GM23338 (cell line): Measurements from ENCODE around the gene PRODH2. TPM values are rescaled to one million over a fixed set of nuclear protein-coding genes. Genes with fewer than 3 reads are reported as not detected.
A peak's percentile ranks its signal among the peaks of the same experiment; 100 is the strongest.

Source experiments
- ATAC-seq: fragments of 200-7000 bp; cut with Tn5 transposase; 3 replicates; pipeline ENCODE4 v1.9.1; 2020
- DNase-seq: peaks from one replicate; pipeline ENCODE4 v3.0.0-alpha.2; 2015; ENCODE audit warnings: low spot score
- H2AFZ ChIP-seq: fragments of 200-600 bp; sonication (generic); 2 replicates; pipeline ENCODE4 v1.8.0; 2016; ENCODE audit warnings: antibody characterized with exemption, mild to moderate bottlenecking, moderate library complexity
- H3F3A ChIP-seq: fragments of 200-600 bp; sonication (generic); replicated peaks from 2 replicates; pipeline ENCODE4 v1.8.0; 2017; ENCODE audit warnings: antibody characterized with exemption, mixed run types, low read depth
- H3K27ac ChIP-seq: fragments of 200-600 bp; sonication (generic); 2 replicates; pipeline ENCODE4 v1.6.1; 2016; ENCODE audit warnings: low read depth
- H3K27me3 ChIP-seq: fragments of 200-600 bp; sonication (generic); 2 replicates; pipeline ENCODE4 v1.8.0; 2016; ENCODE audit warnings: mild to moderate bottlenecking, mixed run types, moderate library complexity; ENCODE audit not compliant: insufficient read depth
- H3K36me3 ChIP-seq: fragments of 200-600 bp; sonication (generic); 2 replicates; pipeline ENCODE4 v1.8.0; 2016; ENCODE audit warnings: mild to moderate bottlenecking; ENCODE audit not compliant: insufficient read depth
- H3K4me1 ChIP-seq: fragments of 200-600 bp; sonication (generic); 2 replicates; pipeline ENCODE4 v1.8.0; 2016; ENCODE audit warnings: mild to moderate bottlenecking, moderate library complexity; ENCODE audit not compliant: insufficient read depth
- H3K4me2 ChIP-seq: fragments of 200-600 bp; sonication (generic); 2 replicates; pipeline ENCODE4 v1.7.1; 2017; ENCODE audit warnings: mixed run types
- H3K4me3 ChIP-seq: fragments of 200-600 bp; sonication (generic); 2 replicates; pipeline ENCODE4 v1.6.1; 2016; ENCODE audit warnings: mixed run types
- H3K79me2 ChIP-seq: fragments of 200-600 bp; sonication (generic); replicated peaks from 2 replicates; pipeline ENCODE4 v1.8.0; 2017; ENCODE audit warnings: mild to moderate bottlenecking; ENCODE audit not compliant: insufficient read depth
- H3K9me2 ChIP-seq: fragments of 200-600 bp; sonication (generic); 2 replicates; pipeline ENCODE4 v1.8.0; 2017; ENCODE audit not compliant: insufficient read depth
- H4K20me1 ChIP-seq: fragments of 200-600 bp; sonication (generic); replicated peaks from 2 replicates; pipeline ENCODE4 v1.8.0; 2017; ENCODE audit warnings: mild to moderate bottlenecking; ENCODE audit not compliant: insufficient read depth
- H3K27ac Mint-ChIP-seq: 2 replicates; pipeline ENCODE4 v1.8.0; 2020; ENCODE audit warnings: inconsistent platforms, mild to moderate bottlenecking, moderate library complexity, mixed read lengths
- H3K27me3 Mint-ChIP-seq: 3 replicates; pipeline ENCODE4 v1.8.0; 2022; ENCODE audit warnings: low read depth, mild to moderate bottlenecking, moderate library complexity, mixed read lengths, inconsistent platforms; ENCODE audit not compliant: insufficient read depth, poor library complexity
- H3K36me3 Mint-ChIP-seq: 3 replicates; pipeline ENCODE4 v1.8.0; 2021; ENCODE audit warnings: low read depth, mild to moderate bottlenecking, inconsistent platforms, moderate library complexity, mixed read lengths
- H3K4me1 Mint-ChIP-seq: 3 replicates; pipeline ENCODE4 v1.8.0; 2020; ENCODE audit warnings: mild to moderate bottlenecking, inconsistent platforms, mixed read lengths
- H3K4me3 Mint-ChIP-seq: 3 replicates; pipeline ENCODE4 v1.8.0; 2021; ENCODE audit warnings: moderate library complexity, mild to moderate bottlenecking, inconsistent platforms, mixed read lengths
- H3K9me3 Mint-ChIP-seq: 3 replicates; pipeline ENCODE4 v1.8.0; 2020; ENCODE audit warnings: moderate library complexity, mild to moderate bottlenecking, inconsistent platforms, mixed read lengths
- CREB1 ChIP-seq: fragments of 250-450 bp; sonication (Bioruptor Pico); IDR thresholded peaks from 2 replicates; pipeline ENCODE4 v1.5.0; 2020; ENCODE audit warnings: low read depth, mild to moderate bottlenecking, moderate library complexity
- CTCF ChIP-seq, 2 experiments: fragments of 200-600 bp in 1 of 2; sonication (generic) in 1 of 2; conservative IDR thresholded peaks; 2 replicates each; pipeline versions ENCODE4 v1.5.1 to v1.6.1; 2016 to 2017; ENCODE audit warnings: antibody characterized with exemption in 2 of 2, low read depth in 2 of 2, mild to moderate bottlenecking in 2 of 2, moderate library complexity in 1 of 2
- ETS1 ChIP-seq: IDR thresholded peaks from 2 replicates; pipeline ENCODE4 v1.6.1; 2016; ENCODE audit warnings: antibody characterized with exemption
- EZH2 ChIP-seq: fragments of 200-600 bp; sonication (generic); IDR thresholded peaks from one replicate; pipeline ENCODE4 v1.8.0; 2017; ENCODE audit warnings: antibody characterized with exemption, mild to moderate bottlenecking, low read depth; ENCODE audit not compliant: unreplicated experiment
- EZH2phosphoT487 ChIP-seq: fragments of 200-600 bp; sonication (generic); IDR thresholded peaks from one replicate; pipeline ENCODE4 v1.8.1; 2018; ENCODE audit warnings: antibody characterized with exemption; ENCODE audit not compliant: unreplicated experiment
- JUNB ChIP-seq: IDR thresholded peaks from one replicate; pipeline ENCODE4 v1.6.1; 2016; ENCODE audit warnings: antibody characterized with exemption; ENCODE audit not compliant: unreplicated experiment
- NANOG ChIP-seq: IDR thresholded peaks from 2 replicates; pipeline ENCODE4 v1.6.1; 2016; ENCODE audit warnings: antibody characterized with exemption, borderline replicate concordance
- POLR2AphosphoS5 ChIP-seq: IDR thresholded peaks from 2 replicates; pipeline ENCODE4 v1.6.1; 2016; ENCODE audit warnings: antibody characterized with exemption, low read depth
- STAT1 ChIP-seq: IDR thresholded peaks from one replicate; pipeline ENCODE4 v1.6.1; 2016; ENCODE audit warnings: antibody characterized with exemption; ENCODE audit not compliant: unreplicated experiment
- ZNF114 ChIP-seq: fragments of 250-450 bp; sonication (Bioruptor Pico); IDR thresholded peaks from 2 replicates; pipeline ENCODE4 v1.5.0; 2020; ENCODE audit warnings: mild to moderate bottlenecking, moderate library complexity
- ZNF331 ChIP-seq: fragments of 250-450 bp; sonication (Bioruptor Pico); IDR thresholded peaks from 2 replicates; pipeline ENCODE4 v1.5.0; 2020; ENCODE audit warnings: low read depth, mild to moderate bottlenecking, moderate library complexity
- polyA plus RNA-seq: library from polyadenylated mRNA; unstranded; fragments of >200 nt; fragmentation: Nextera tagmentation; extraction: Ambion mirVana; gene quantifications from 2 replicates; pipeline ENCODE4 v1.2.1, GENCODE V29; 2016
- total RNA-seq: library from RNA; depleted of rRNA; stranded (reverse); fragments of >200 nt; shearing (Covaris generic); gene quantifications from 2 replicates; pipeline ENCODE4 v1.2.3, GENCODE V29; 2014

The PRODH2 gene
- total and polyA plus RNA-seq, 2 experiments from 2014 or later, result not detected

GRCh38 chr19:35846038-35846668 is 33.5 kb upstream of the PRODH2 start:
- Histone ChIP-seq H3K36me3 (no peaks in the 10 kb centered on the region), H3K9me2 (peaks cover 12% of the 10 kb centered on the region), H3F3A (0 out of 2 replicates have a peak, but pooled peaks cover 3% of the 10 kb centered on the region), H3K27me3 (peaks cover 34% of the 10 kb centered on the region), H2AFZ (peak overlapping the region; percentile 19), H3K79me2 (no peaks in the 10 kb centered on the region), H3K4me3 (peak overlapping the region; percentile 70), H3K4me1 (peaks cover 12% of the 10 kb centered on the region), H4K20me1 (peaks cover 2% of the 10 kb centered on the region; the same call in 1 of the 2 replicates), H3K4me2 (peak overlapping the region; percentile 83), H3K27ac (no peak overlapping the region)
- peak; percentile 51 for ATAC-seq
- DNase-seq, result peak; percentile 87
- TF ChIP-seq CTCF (conservative IDR thresholded peaks at IDR 0.05; ENCODE audit: low read depth in 2 of 2) (peak in 1 of 2 experiments; percentile 19; a peak in 3 of 4 replicates), NANOG (no peak)
- H3K4me3 Mint-ChIP-seq, result peak overlapping the region; percentile 76
- peaks cover 3% of the 10 kb centered on the region; the same call in 2 of the 3 replicates for H3K9me3 Mint-ChIP-seq
- peaks cover 52% of the 10 kb centered on the region for H3K27me3 Mint-ChIP-seq
- H3K27ac Mint-ChIP-seq, result no peak overlapping the region
- H3K4me1 Mint-ChIP-seq, result peaks cover 23% of the 10 kb centered on the region
- no peaks in the 10 kb centered on the region; the same call in 2 of the 3 replicates for H3K36me3 Mint-ChIP-seq

GRCh38 chr19:35845215-35846037 is 32.8 kb upstream of the PRODH2 start:
- peaks cover 34% of the 10 kb centered on the region for H3K27me3 ChIP-seq
- H3K27ac Mint-ChIP-seq, result no peak overlapping the region
- TF ChIP-seq NANOG (no peak), ZNF331 (CRISPR knock-in tag) (no peak), ZNF114 (CRISPR knock-in tag) (no peak), JUNB (no peak), POLR2AphosphoS5 (no peak), CREB1 (CRISPR knock-in tag) (no peak), EZH2phosphoT487 (no peak), ETS1 (no peak), CTCF (conservative IDR thresholded peaks at IDR 0.05; ENCODE audit: low read depth in 2 of 2) (no peak), STAT1 (no peak), EZH2 (no peak)

More at GRCh38 chr19:35845215-35846037, 32.8 kb upstream of the PRODH2 start:
- DNase-seq, result peak; percentile 80
- Mint-ChIP-seq H3K4me3 (peak overlapping the region; percentile 76), H3K27me3 (peaks cover 48% of the 10 kb centered on the region), H3K4me1 (peaks cover 19% of the 10 kb centered on the region), H3K36me3 (no peaks in the 10 kb centered on the region; the same call in 2 of the 3 replicates), H3K9me3 (peaks cover 3% of the 10 kb centered on the region; the same call in 2 of the 3 replicates)
- ATAC-seq, result peak; percentile 58
- H3K9me2 ChIP-seq, result peaks cover 12% of the 10 kb centered on the region
- 0 out of 2 replicates have a peak, but pooled peaks cover 3% of the 10 kb centered on the region for H3F3A ChIP-seq
- no peak overlapping the region for H3K27ac ChIP-seq
- peaks cover 12% of the 10 kb centered on the region for H3K4me1 ChIP-seq
- H2AFZ ChIP-seq, result peak overlapping the region; percentile 19
- peak overlapping the region; percentile 70 for H3K4me3 ChIP-seq
- peak overlapping the region; percentile 83 for H3K4me2 ChIP-seq
- H4K20me1 ChIP-seq, result peaks cover 2% of the 10 kb centered on the region; the same call in 1 of the 2 replicates
- H3K79me2 ChIP-seq, result no peaks in the 10 kb centered on the region
- H3K36me3 ChIP-seq, result no peaks in the 10 kb centered on the region
